Neural progenitor cell (in vitro differentiated cells): ENCODE measurements around the gene MON1A. TPM values are rescaled to one million over a fixed set of nuclear protein-coding genes. Genes with fewer than 3 reads are reported as not detected.

Experiments used
- DNase-seq: peaks from one replicate; pipeline ENCODE4 v3.0.0-alpha.2; 2016; ENCODE audit warnings: low spot score
- H2AFZ ChIP-seq: fragments of 200-600 bp; sonication (generic); replicated peaks from 2 replicates; pipeline ENCODE4 v1.6.1; 2016; ENCODE audit warnings: antibody characterized with exemption
- H3F3A ChIP-seq: fragments of 200-600 bp; sonication (generic); 2 replicates; pipeline ENCODE4 v1.6.1; 2016; ENCODE audit warnings: antibody characterized with exemption, low read depth
- H3K27ac ChIP-seq: fragments of 200-600 bp; sonication (generic); 2 replicates; pipeline ENCODE4 v1.5.1; 2016; ENCODE audit warnings: mild to moderate bottlenecking
- H3K27me3 ChIP-seq: fragments of 200-600 bp; sonication (generic); 2 replicates; pipeline ENCODE4 v1.6.1; 2016; ENCODE audit warnings: mild to moderate bottlenecking, moderate library complexity
- H3K36me3 ChIP-seq: fragments of 200-600 bp; sonication (generic); 2 replicates; pipeline ENCODE4 v1.5.1; 2016
- H3K4me1 ChIP-seq: fragments of 200-600 bp; sonication (generic); 2 replicates; pipeline ENCODE4 v1.6.1; 2016; ENCODE audit warnings: mixed run types
- H3K4me2 ChIP-seq: fragments of 200-600 bp; sonication (generic); 2 replicates; pipeline ENCODE4 v1.6.1; 2016
- H3K4me3 ChIP-seq: fragments of 200-600 bp; sonication (generic); 2 replicates; pipeline ENCODE4 v1.5.1; 2016
- H3K79me2 ChIP-seq: fragments of 200-600 bp; sonication (generic); 2 replicates; pipeline ENCODE4 v1.6.1; 2016; ENCODE audit warnings: low read depth
- H3K9ac ChIP-seq: fragments of 200-600 bp; sonication (generic); 2 replicates; pipeline ENCODE4 v1.6.1; 2016
- H3K9me3 ChIP-seq: fragments of 200-600 bp; sonication (generic); 2 replicates; pipeline ENCODE4 v1.5.1; 2016; ENCODE audit warnings: low read depth
- H4K20me1 ChIP-seq: fragments of 200-600 bp; sonication (generic); 2 replicates; pipeline ENCODE4 v1.6.1; 2016; ENCODE audit warnings: low read depth
- H3K27ac Mint-ChIP-seq: 3 replicates; pipeline ENCODE4 v1.8.0; 2021; ENCODE audit warnings: mixed read lengths
- H3K27me3 Mint-ChIP-seq: 2 replicates; pipeline ENCODE4 v1.8.0; 2022; ENCODE audit warnings: low read depth, mild to moderate bottlenecking, inconsistent platforms, moderate library complexity, mixed read lengths; ENCODE audit not compliant: insufficient read depth
- H3K36me3 Mint-ChIP-seq: 3 replicates; pipeline ENCODE4 v1.8.0; 2021; ENCODE audit warnings: mixed read lengths
- H3K4me1 Mint-ChIP-seq: 3 replicates; pipeline ENCODE4 v1.8.0; 2021; ENCODE audit warnings: mixed read lengths
- H3K4me3 Mint-ChIP-seq: 3 replicates; pipeline ENCODE4 v1.8.0; 2021; ENCODE audit warnings: mild to moderate bottlenecking, moderate library complexity, mixed read lengths
- H3K9me3 Mint-ChIP-seq: 3 replicates; pipeline ENCODE4 v1.8.0; 2020; ENCODE audit warnings: mixed read lengths
- EZH2 ChIP-seq: fragments of 200-600 bp; sonication (generic); IDR thresholded peaks from 2 replicates; pipeline ENCODE4 v1.6.1; 2017; ENCODE audit warnings: antibody characterized with exemption, mild to moderate bottlenecking, moderate library complexity
- EZH2phosphoT487 ChIP-seq: fragments of 200-600 bp; sonication (generic); IDR thresholded peaks from 2 replicates; pipeline ENCODE4 v1.6.1; 2017; ENCODE audit warnings: antibody characterized with exemption
- small RNA-seq: library from RNA; depleted of rRNA; stranded (forward); fragments of <200 nt; gene quantifications from one replicate; pipeline ENCODE3, GENCODE V24; 2015
- total RNA-seq: library from RNA; depleted of rRNA; stranded (reverse); fragments of >200 nt; gene quantifications from 2 replicates; pipeline ENCODE4 v1.2.3, GENCODE V29; 2015; ENCODE audit warnings: low replicate concordance
- TF ChIP-seq, protein P1 (sequence below): fragments of 200-600 bp; sonication (generic); IDR thresholded peaks from 2 replicates; pipeline ENCODE4 v1.5.1; 2017; ENCODE audit warnings: antibody characterized with exemption, mild to moderate bottlenecking

The MON1A gene
- total RNA-seq, 1 donor from 2014 or later, result 1.9 TPM

DNA sequence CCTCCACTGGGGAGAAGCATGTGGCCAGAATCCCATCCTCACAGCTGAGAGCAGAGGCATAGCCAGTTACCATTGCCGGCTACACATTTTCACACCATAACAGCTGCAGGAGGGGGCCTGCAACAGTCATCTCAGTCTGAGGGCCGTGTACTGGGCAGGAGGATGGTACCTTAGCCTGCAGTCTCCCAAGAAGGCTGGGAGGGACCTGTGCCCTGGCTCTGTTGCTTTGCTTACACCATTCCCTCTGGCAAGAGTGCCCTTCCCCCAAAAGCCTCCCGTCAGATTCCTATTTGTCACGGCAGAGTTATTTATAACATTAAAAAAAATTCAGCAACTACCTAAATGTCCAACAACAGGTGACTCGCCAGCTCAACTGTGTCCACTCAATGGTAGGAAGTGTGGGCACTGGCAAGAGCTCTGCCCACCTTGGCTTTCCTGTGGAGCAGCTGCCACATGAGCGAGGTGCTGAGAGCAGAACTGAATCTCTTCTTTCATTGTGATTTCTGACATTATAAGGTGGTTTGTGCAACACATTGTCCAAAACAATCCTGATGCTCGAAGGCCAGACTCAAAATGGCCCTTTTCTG lies 64.3 kb downstream of the MON1A start:
- no peaks in the 10 kb centered on the region for H3K79me2 ChIP-seq
- peaks cover 34% of the 10 kb centered on the region for H3K4me1 Mint-ChIP-seq
- no peak overlapping the region for H3K27ac Mint-ChIP-seq

DNA sequence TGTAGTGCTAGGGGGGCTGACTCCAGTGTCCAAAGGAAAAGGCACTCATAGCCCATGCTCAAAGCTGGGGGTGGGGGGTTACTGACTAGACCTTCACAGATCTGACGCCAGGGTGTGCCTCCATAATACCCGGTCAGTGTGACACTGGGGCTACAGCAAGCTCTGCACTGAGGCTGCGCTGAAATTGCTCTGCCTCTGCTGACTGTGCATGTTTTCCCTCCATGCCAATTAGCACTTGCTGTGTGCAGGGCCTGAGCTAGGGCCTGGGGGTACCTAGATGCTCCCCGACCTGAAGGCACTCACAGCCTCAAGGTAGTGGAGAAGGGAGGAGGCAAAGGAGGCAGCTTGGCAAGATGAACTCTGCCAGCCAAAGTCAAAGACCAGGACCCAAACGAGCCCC lies 65.1 kb downstream of the MON1A start:
- Histone ChIP-seq H3K9ac (no peak overlapping the region), H3K4me3 (no peak overlapping the region), H4K20me1 (peaks cover 25% of the 10 kb centered on the region), H3K9me3 (no peaks in the 10 kb centered on the region), H3K79me2 (no peaks in the 10 kb centered on the region), H3K27me3 (peaks cover 6% of the 10 kb centered on the region), H3F3A (peaks cover 7% of the 10 kb centered on the region), H2AFZ (no peak overlapping the region), H3K4me1 (peaks cover 18% of the 10 kb centered on the region), H3K36me3 (no peaks in the 10 kb centered on the region), H3K4me2 (no peak overlapping the region), H3K27ac (no peak overlapping the region)
- no peak overlapping the region for H3K27ac Mint-ChIP-seq
- H3K4me1 Mint-ChIP-seq, result peaks cover 31% of the 10 kb centered on the region
- H3K27me3 Mint-ChIP-seq, result peaks cover 5% of the 10 kb centered on the region
- DNase-seq, result no peak
- no peak overlapping the region for H3K4me3 Mint-ChIP-seq
- no peaks in the 10 kb centered on the region for H3K9me3 Mint-ChIP-seq
- TF ChIP-seq, protein P1, sequence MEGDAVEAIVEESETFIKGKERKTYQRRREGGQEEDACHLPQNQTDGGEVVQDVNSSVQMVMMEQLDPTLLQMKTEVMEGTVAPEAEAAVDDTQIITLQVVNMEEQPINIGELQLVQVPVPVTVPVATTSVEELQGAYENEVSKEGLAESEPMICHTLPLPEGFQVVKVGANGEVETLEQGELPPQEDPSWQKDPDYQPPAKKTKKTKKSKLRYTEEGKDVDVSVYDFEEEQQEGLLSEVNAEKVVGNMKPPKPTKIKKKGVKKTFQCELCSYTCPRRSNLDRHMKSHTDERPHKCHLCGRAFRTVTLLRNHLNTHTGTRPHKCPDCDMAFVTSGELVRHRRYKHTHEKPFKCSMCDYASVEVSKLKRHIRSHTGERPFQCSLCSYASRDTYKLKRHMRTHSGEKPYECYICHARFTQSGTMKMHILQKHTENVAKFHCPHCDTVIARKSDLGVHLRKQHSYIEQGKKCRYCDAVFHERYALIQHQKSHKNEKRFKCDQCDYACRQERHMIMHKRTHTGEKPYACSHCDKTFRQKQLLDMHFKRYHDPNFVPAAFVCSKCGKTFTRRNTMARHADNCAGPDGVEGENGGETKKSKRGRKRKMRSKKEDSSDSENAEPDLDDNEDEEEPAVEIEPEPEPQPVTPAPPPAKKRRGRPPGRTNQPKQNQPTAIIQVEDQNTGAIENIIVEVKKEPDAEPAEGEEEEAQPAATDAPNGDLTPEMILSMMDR, result no peak
- TF ChIP-seq EZH2, result no peak
- no peak for TF ChIP-seq EZH2phosphoT487
- peaks cover 2% of the 10 kb centered on the region for H3K36me3 Mint-ChIP-seq

More for the DNA sequence above, 64.3 kb downstream of the MON1A start:
- no peaks in the 10 kb centered on the region for H3K36me3 ChIP-seq
- no peak overlapping the region for H3K4me2 ChIP-seq
- no peak overlapping the region for H3K4me3 Mint-ChIP-seq
- H2AFZ ChIP-seq, result no peak overlapping the region
- no peak overlapping the region for H3K27ac ChIP-seq
- peaks cover 7% of the 10 kb centered on the region for H3F3A ChIP-seq
- peaks cover 2% of the 10 kb centered on the region for H3K36me3 Mint-ChIP-seq
- H3K9ac ChIP-seq, result no peak overlapping the region
- H3K27me3 Mint-ChIP-seq, result peaks cover 6% of the 10 kb centered on the region
- H3K27me3 ChIP-seq, result peaks cover 14% of the 10 kb centered on the region
- no peak for TF ChIP-seq EZH2phosphoT487
- no peaks in the 10 kb centered on the region for H3K9me3 ChIP-seq
- H3K4me3 ChIP-seq, result no peak overlapping the region
- H4K20me1 ChIP-seq, result peaks cover 25% of the 10 kb centered on the region
- H3K9me3 Mint-ChIP-seq, result no peaks in the 10 kb centered on the region
- DNase-seq, result no peak
- peaks cover 18% of the 10 kb centered on the region for H3K4me1 ChIP-seq

DNA sequence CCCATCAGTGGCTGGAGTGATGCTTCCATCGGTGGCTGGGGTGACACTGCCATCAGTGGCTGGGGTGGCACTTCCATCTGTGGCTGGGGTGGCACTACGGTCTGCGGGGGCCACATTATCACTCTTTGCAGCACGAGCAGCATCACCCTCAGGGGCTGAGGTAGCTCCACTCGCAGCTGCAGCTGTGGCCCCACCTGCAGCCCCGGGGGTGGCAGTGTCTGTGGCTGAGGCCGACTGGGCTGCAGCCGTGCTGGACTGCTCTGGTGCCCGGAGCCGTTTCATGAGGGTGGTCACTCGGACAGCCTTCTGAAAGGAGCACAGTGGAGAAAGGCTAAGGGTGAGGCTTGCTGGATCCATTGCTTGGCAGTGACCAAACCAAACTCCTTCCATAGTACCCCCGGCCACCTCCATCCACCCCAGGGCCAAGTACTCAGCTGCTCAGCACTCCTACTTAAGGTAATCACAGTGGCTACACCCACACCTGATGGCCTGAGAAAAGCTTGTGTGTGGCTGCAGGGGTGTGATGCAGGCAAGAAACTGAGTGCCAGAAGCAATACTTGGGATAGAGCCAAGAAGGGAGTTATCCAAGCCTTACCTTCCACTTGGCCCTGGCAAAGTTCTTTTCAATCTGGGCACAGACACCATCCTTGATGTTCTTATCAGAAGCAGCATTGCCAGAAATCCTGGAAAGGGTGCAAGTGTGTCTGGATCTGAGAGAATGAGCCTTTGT lies 69.9 kb downstream of the MON1A start:
- TF ChIP-seq EZH2phosphoT487, result no peak
- no peak for TF ChIP-seq EZH2
- TF ChIP-seq, protein P1, result no peak
- H3K4me1 ChIP-seq, result peaks cover 6% of the 10 kb centered on the region
- H3K4me3 Mint-ChIP-seq, result no peak overlapping the region
- H3K79me2 ChIP-seq, result peaks cover 15% of the 10 kb centered on the region
- peaks cover 2% of the 10 kb centered on the region for H3K27me3 Mint-ChIP-seq
- no peak overlapping the region for H3K27ac Mint-ChIP-seq
- no peaks in the 10 kb centered on the region for H3K9me3 ChIP-seq
- H3K4me1 Mint-ChIP-seq, result peaks cover 15% of the 10 kb centered on the region
- DNase-seq, result no peak
- no peak overlapping the region for H3K9ac ChIP-seq
- H3K4me3 ChIP-seq, result no peak overlapping the region
- H2AFZ ChIP-seq, result no peak overlapping the region
- no peaks in the 10 kb centered on the region for H3F3A ChIP-seq
- no peak overlapping the region for H3K27ac ChIP-seq
- no peaks in the 10 kb centered on the region for H3K36me3 ChIP-seq
- no peaks in the 10 kb centered on the region for H3K9me3 Mint-ChIP-seq
- H3K27me3 ChIP-seq, result no peaks in the 10 kb centered on the region
- H3K36me3 Mint-ChIP-seq, result peaks cover 2% of the 10 kb centered on the region
- no peak overlapping the region for H3K4me2 ChIP-seq
- H4K20me1 ChIP-seq, result no peaks in the 10 kb centered on the region

Small RNA genes within 50 kb of the gene (small RNA-seq; reads per million reads assigned to genes)
- not detected for gene RN7SL217P

Other genes with a start within 250 kb of the MON1A start
- 2.7 and 8.8 TPM in 2 replicates for gene MST1, start 240.3 kb downstream of the MON1A start, total RNA-seq
- gene RNF123, start 240.3 kb downstream of the MON1A start, total RNA-seq, result 15.0 and 34.4 TPM in 2 replicates
- 2.6 TPM in 1 of 2 replicates, not detected in the other for gene AMIGO3, start 210.1 kb downstream of the MON1A start, total RNA-seq
- 10.6 and 18.8 TPM in 2 replicates for gene GMPPB, start 205.9 kb downstream of the MON1A start, total RNA-seq
- 26.3 and 41.2 TPM in 2 replicates for gene IP6K1, start 143.3 kb downstream of the MON1A start, total RNA-seq
- gene CDHR4, start 129.9 kb downstream of the MON1A start, total RNA-seq, result 0.12 TPM in 1 of 2 replicates, not detected in the other
- gene INKA1, start 126.5 kb downstream of the MON1A start, total RNA-seq, result 0.84 TPM in 1 of 2 replicates, not detected in the other
- 0.47 and 4.3 TPM in 2 replicates for gene UBA7, start 115.9 kb downstream of the MON1A start, total RNA-seq
- gene TRAIP, start 73.2 kb downstream of the MON1A start, total RNA-seq, result 24.4 and 32.2 TPM in 2 replicates
- gene CAMKV, start 59.9 kb downstream of the MON1A start, total RNA-seq, result 10.8 and 12.1 TPM in 2 replicates
- gene MST1R, start 25.9 kb downstream of the MON1A start, total RNA-seq, result 0.32 and 1.8 TPM in 2 replicates
- 126 and 170 TPM in 2 replicates for gene RBM6, start 10.3 kb upstream of the MON1A start, total RNA-seq
- 282 and 372 TPM in 2 replicates for gene RBM5, start 159.1 kb upstream of the MON1A start, total RNA-seq
- gene SEMA3F, start 225.5 kb upstream of the MON1A start, total RNA-seq, result 14.5 and 42.5 TPM in 2 replicates